Measurements from ENCODE around the gene DPYSL4. TPM values are rescaled to one million over a fixed set of nuclear protein-coding genes. Genes with fewer than 3 reads are reported as not detected.

DPYSL4 gene
- total RNA-seq (2014; rRNA removed; shearing (Covaris generic)): not detected in 2 replicates

DNA sequence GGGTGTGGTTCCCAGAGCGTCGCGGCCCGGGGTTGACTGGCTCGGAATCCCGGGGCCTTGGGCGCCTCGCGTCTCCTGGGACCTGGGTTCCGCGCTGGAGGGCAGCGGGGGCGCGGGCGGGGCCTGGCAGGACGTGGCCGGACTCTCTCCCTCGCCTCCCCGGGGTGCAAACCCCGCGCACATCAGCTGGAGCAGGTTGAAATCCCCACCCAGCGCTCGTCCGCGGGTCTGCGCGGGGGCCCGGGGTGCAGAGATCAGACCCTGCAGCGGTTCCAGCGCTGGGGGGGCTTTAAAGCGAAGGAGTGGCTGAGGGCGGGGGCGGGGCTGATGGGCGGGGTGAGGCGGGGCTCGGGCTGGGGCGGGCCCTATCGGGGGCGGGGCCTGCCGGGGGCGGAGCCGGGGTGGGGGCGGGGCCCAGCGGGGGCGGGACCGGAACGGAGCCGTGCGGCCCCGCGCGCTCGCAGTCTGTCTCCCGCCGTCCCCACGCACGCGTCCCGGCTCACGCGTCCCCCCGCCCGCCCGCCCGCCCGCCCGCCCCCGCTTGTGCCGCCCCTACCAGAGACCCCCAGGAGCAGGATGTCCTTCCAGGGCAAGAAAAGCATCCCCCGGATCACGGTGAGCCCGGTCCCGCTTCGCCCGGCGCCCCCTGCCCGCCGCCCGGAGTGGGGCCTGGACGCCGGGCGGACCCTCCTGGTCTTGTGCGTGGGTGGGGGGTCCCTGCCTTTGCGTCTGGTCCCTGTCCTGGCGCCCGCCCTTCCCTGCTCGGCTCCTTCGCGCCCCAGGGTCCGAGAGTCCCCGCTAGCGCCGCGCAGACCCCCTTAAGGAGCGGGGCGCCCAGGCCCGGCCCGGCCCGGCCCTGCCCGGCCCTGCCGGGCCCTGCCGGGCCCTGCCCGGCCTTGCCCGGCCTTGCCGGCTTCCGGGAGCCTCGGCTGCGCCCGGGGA is at the start of gene DPYSL4:
Gene DPYSL4 (plus strand): TSS at position 461 of the 942 bp plus-strand sequence. CDS start 116 bp downstream, at position 577.

Other genes with a start within 250 kb of the DPYSL4 start
- gene BNIP3, start 205.0 kb upstream of the DPYSL4 start, total RNA-seq (2014; rRNA removed; shearing (Covaris generic)): 120 and 153 TPM in 2 replicates
- 0.03 and 0.04 TPM in 2 replicates for gene JAKMIP3, start 121.0 kb upstream of the DPYSL4 start, total RNA-seq (2014; rRNA removed; shearing (Covaris generic))
- gene STK32C, start 121.0 kb downstream of the DPYSL4 start, total RNA-seq (2014; rRNA removed; shearing (Covaris generic)): 17.8 and 23.6 TPM in 2 replicates
- 6.9 and 7.7 TPM in 2 replicates for gene LRRC27, start 145.2 kb downstream of the DPYSL4 start, total RNA-seq (2014; rRNA removed; shearing (Covaris generic))
- gene PWWP2B, start 210.3 kb downstream of the DPYSL4 start, total RNA-seq (2014; rRNA removed; shearing (Covaris generic)): 8.4 and 9.1 TPM in 2 replicates